MCF 10A (cell line): ENCODE data around the gene CPE. TPM values are rescaled to one million over a fixed set of nuclear protein-coding genes. Genes with fewer than 3 reads are reported as not detected.

Source experiments
- BruUV-seq: library from RNA; stranded (reverse); fragments of 400-500 nt; replicated peaks from 2 replicates; lab custom pipeline; 2021; lab: Mats Ljungman, UMichigan
- CTCF ChIA-PET: fragments of 300-600 bp; sonication (Branson Sonifier 250); formaldehyde crosslinking; extraction: SDS; loops from one replicate; lab custom pipeline; 2021; ENCODE audit warnings: antibody characterized with exemption, inconsistent platforms; lab: Yijun Ruan, JAX
- POLR2A ChIA-PET: fragments of 300-600, 350-650 bp; sonication (Branson Sonifier 250); formaldehyde crosslinking; extraction: SDS; loops from one replicate; lab custom pipeline; 2020; ENCODE audit warnings: antibody characterized with exemption, inconsistent platforms; lab: Yijun Ruan, JAX
- DNase-seq: peaks from one replicate; pipeline ENCODE4 v3.0.0-alpha.2; 2018; ENCODE audit not compliant: unreplicated experiment
- H3K27ac Mint-ChIP-seq: one replicate; pipeline ENCODE4 v1.8.0; 2022; ENCODE audit warnings: mild to moderate bottlenecking, low read depth, mixed read lengths; ENCODE audit not compliant: unreplicated experiment
- H3K27me3 Mint-ChIP-seq: one replicate; pipeline ENCODE4 v1.8.0; 2022; ENCODE audit warnings: mixed read lengths; ENCODE audit not compliant: insufficient read depth, unreplicated experiment
- H3K36me3 Mint-ChIP-seq: one replicate; pipeline ENCODE4 v1.8.0; 2022; ENCODE audit warnings: mild to moderate bottlenecking, moderate library complexity, mixed read lengths; ENCODE audit not compliant: insufficient read depth, unreplicated experiment
- H3K4me1 Mint-ChIP-seq: one replicate; pipeline ENCODE4 v1.8.0; 2022; ENCODE audit warnings: mixed read lengths; ENCODE audit not compliant: insufficient read depth, unreplicated experiment
- H3K4me3 Mint-ChIP-seq: one replicate; pipeline ENCODE4 v1.8.0; 2022; ENCODE audit warnings: mild to moderate bottlenecking, moderate library complexity, mixed read lengths; ENCODE audit not compliant: unreplicated experiment
- H3K9me3 Mint-ChIP-seq: one replicate; pipeline ENCODE4 v1.8.0; 2022; ENCODE audit warnings: mixed read lengths; ENCODE audit not compliant: unreplicated experiment
- CTCF ChIP-seq: fragments of 200-600 bp; IDR thresholded peaks from one replicate; pipeline ENCODE4 v1.8.0; 2022; ENCODE audit warnings: antibody characterized with exemption, mild to moderate bottlenecking; ENCODE audit not compliant: unreplicated experiment
- intact Hi-C: fragments of 100-400 bp; cut with micrococcal nuclease; formaldehyde crosslinking; loops from 2 replicates; pipeline ENCODE4 v1.14.1; 2022
- total RNA-seq: library from RNA; stranded (reverse); gene quantifications from 2 replicates; pipeline ENCODE4 v1.2.3, GENCODE V29; 2022

Gene CPE
- total RNA-seq, 1 experiment from 2014 or later: 8.3 TPM

DNA sequence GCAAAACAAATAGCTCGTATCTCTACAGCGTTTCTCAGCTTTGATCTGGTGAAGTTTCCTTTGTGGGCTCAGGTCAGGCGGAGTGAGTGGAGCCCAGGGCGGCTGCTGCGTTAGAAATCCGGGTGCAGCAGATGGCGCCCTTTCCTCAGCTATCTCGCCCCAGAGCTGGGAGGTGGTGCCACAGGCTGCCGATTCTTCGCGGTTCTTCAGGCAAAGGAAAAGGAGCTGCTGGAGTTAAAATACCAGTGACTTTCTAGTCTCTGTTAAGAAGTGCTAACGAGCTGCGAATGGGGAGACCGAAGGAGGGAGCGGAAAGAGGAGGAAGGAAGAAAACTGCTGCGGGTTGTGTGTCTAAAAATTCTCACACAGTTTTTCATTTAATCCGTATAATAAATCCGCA lies 114.6 kb downstream of the CPE start:
- no peak overlapping the region for H3K27ac Mint-ChIP-seq
- no TSS peak for BruUV-seq
- H3K4me1 Mint-ChIP-seq: peaks cover 12% of the 10 kb centered on the region
- peak; percentile 74 for DNase-seq
- TF ChIP-seq CTCF: peak; percentile 72
- no peaks in the 10 kb centered on the region for H3K9me3 Mint-ChIP-seq
- ChIA-PET POLR2A (interaction anchor here (0.6 to 1.4 kb wide), 14 partner anchors 9 to 1984 kb away, joined by 3 to 7 read pairs (median 4); partner anchors contain the start of gene TLL1), CTCF (interaction anchor here (0.5 to 3.6 kb wide), 69 partner anchors 9 to 1348 kb away, joined by 3 to 99 read pairs (median 4); partner anchors contain the start of gene TMEM192)
- no peaks in the 10 kb centered on the region for H3K36me3 Mint-ChIP-seq
- no peaks in the 10 kb centered on the region for H3K27me3 Mint-ChIP-seq
- no peak overlapping the region for H3K4me3 Mint-ChIP-seq
- intact Hi-C loops: loop anchor here (1.0 to 5.0 kb wide), 4 partner anchors 44 to 1101 kb away; no protein-coding TSS in a partner anchor

DNA sequence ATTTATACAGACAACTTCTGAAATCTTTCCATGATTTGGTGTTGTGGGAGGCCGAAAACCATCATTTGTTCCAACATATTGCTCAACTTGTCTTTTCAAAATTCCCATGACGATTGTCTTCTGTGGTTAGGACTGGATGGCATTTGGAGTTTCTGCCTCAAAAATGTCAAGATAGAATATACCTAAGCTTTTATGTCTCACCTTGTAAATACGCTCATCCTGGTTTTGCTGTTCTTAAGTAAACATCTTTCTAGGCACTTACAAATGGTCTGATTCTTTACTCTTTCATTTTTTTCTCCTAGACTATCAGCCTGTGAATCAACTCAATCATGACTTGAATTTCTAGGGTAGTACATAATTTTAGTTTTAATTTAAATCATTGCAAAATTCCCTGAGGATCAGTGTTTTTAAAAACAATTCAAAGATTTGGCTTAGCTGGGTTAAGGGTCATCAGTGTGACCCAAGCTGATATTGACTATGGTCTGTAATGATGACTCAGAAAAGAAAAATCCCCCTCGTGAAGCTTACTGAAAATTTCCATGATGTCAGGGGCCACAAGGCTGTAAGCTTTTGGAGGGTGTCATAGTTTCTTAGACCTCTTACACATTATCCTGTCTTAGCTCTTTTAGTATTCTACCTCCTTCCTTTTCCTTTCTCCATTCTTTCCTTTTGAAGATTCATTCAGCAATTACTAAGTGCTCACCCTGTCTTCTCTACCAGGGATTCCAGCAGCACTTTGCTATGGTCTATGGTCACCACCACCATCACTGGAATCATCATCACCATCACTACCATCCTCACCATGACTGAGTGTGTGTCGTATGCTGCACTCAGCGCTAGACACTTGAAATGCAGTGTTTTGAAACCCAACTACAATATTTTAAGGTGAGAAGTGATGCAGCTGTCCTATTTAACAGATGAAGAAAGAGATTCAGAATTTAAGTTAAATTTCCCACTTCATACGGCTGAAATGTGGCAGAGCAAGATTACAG lies 124.4 kb downstream of the CPE start:
- CTCF ChIA-PET: interaction anchor here (0.8 to 8.5 kb wide), 6 partner anchors 10 to 1090 kb away, joined by 3 to 99 read pairs (median 3); no protein-coding TSS in a partner anchor
- no peak for TF ChIP-seq CTCF
- DNase-seq: peak; percentile 44
- H3K36me3 Mint-ChIP-seq: no peaks in the 10 kb centered on the region
- H3K9me3 Mint-ChIP-seq: peaks cover 7% of the 10 kb centered on the region
- no TSS peak for BruUV-seq
- POLR2A ChIA-PET: interaction anchor here (0.6 to 1.7 kb wide), 6 partner anchors 10 to 351 kb away, joined by 3 to 7 read pairs (median 3); no protein-coding TSS in a partner anchor
- H3K4me3 Mint-ChIP-seq: peak overlapping the region; percentile 2
- H3K27me3 Mint-ChIP-seq: no peaks in the 10 kb centered on the region
- intact Hi-C loops: no loop called here
- H3K4me1 Mint-ChIP-seq: peaks cover 37% of the 10 kb centered on the region
- H3K27ac Mint-ChIP-seq: peak overlapping the region; percentile 71

GRCh38 chr4:165504184-165504583 lies 125.4 kb downstream of the CPE start:
- no peaks in the 10 kb centered on the region for H3K27me3 Mint-ChIP-seq
- no peak for DNase-seq
- H3K4me1 Mint-ChIP-seq: peaks cover 37% of the 10 kb centered on the region
- no peak overlapping the region for H3K4me3 Mint-ChIP-seq
- H3K27ac Mint-ChIP-seq: no peak overlapping the region
- intact Hi-C loops: no loop called here
- POLR2A ChIA-PET: interaction anchor here (0.7 to 1.7 kb wide), 3 partner anchors 14 to 979 kb away, joined by 3 to 7 read pairs (median 3); no protein-coding TSS in a partner anchor
- BruUV-seq: no TSS peak
- TF ChIP-seq CTCF: no peak
- H3K9me3 Mint-ChIP-seq: peaks cover 7% of the 10 kb centered on the region
- H3K36me3 Mint-ChIP-seq: no peaks in the 10 kb centered on the region
- CTCF ChIA-PET: interaction anchor here (0.9 to 8.5 kb wide), 3 partner anchors 11 to 1089 kb away, joined by 3 to 99 read pairs (median 3); no protein-coding TSS in a partner anchor
